Right atrium auricular region (tissue), 2 donors: ENCODE data around the gene GSTM2. TPM values are rescaled to one million over a fixed set of nuclear protein-coding genes. Genes with fewer than 3 reads are reported as not detected.

Experiments
- DNase-seq: peaks from one replicate; pipeline ENCODE4 v3.0.0-alpha.2; 2019; ENCODE audit warnings: low spot score
- H3K27ac ChIP-seq, 2 donors: fragments of 200-600 bp; sonication (generic); 1 replicate in 1 of 2; 2 replicates in 1 of 2; pipeline ENCODE4 v1.5.1; 2016 to 2019
- H3K27me3 ChIP-seq, 2 donors: fragments of 200-600 bp; sonication (generic); one replicate each; pipeline versions ENCODE4 v1.5.1 to v1.6.0; 2017 to 2019
- H3K36me3 ChIP-seq: fragments of 200-600 bp; sonication (generic); one replicate; pipeline ENCODE4 v1.5.1; 2016
- H3K4me1 ChIP-seq, 2 donors: fragments of 200-600 bp; sonication (generic); one replicate each; pipeline versions ENCODE4 v1.5.1 to v1.6.0; 2017 to 2019
- H3K4me3 ChIP-seq, 2 donors: fragments of 200-600 bp; sonication (generic); 1 replicate in 1 of 2; 2 replicates in 1 of 2; pipeline ENCODE4 v1.5.1; 2017 to 2019; ENCODE audit warnings: mild to moderate bottlenecking in 1 of 2, moderate library complexity in 1 of 2
- H3K9me3 ChIP-seq, 2 donors: fragments of 200-600 bp; sonication (generic); one replicate each; pipeline ENCODE4 v1.5.1; 2019
- total RNA-seq, 2 donors: library from RNA; depleted of rRNA; stranded (reverse); fragments of >200 nt; gene quantifications; one replicate each; pipeline ENCODE4 v1.1.0, GENCODE V29; 2016
- TF ChIP-seq, protein P1 (sequence below), 2 donors: fragments of 200-600 bp; sonication (generic); IDR thresholded peaks; one replicate each; pipeline ENCODE4 v1.5.1; 2019; ENCODE audit warnings: antibody characterized with exemption in 2 of 2

The GSTM2 gene
- total RNA-seq, 2 donors from 2014 or later, result 31.7 to 53.8 TPM

DNA sequence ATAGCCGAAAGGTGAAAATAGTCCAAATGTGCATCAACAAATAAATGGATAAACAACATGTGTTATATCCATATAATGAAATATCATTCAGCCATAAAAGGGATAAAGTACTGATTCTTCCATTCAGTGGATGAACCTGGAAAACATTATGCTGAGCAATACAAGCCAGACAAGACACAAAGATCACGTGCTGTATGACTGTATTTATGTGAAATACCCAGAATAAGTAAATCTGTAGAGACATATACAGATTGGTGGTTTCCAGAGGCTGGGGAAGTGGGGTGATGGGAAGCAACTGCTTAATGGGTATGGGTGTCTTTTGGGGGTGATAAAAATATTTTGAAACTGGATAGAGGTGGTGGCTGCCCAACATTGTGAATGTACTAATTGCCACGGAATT is 25.2 kb upstream of the GSTM2 start:
- DNase-seq, result peak; percentile 38

GRCh38 chr1:109643385-109644230 is 24.2 kb upstream of the GSTM2 start:
- DNase-seq, result peak; percentile 82
- no peak overlapping the region for H3K4me3 ChIP-seq
- H3K9me3 ChIP-seq, result no peaks in the 10 kb centered on the region
- peaks cover 0 to 8% of the 10 kb centered on the region in 2 donors for H3K4me1 ChIP-seq
- no peaks in the 10 kb centered on the region for H3K27me3 ChIP-seq
- TF ChIP-seq, protein P1, sequence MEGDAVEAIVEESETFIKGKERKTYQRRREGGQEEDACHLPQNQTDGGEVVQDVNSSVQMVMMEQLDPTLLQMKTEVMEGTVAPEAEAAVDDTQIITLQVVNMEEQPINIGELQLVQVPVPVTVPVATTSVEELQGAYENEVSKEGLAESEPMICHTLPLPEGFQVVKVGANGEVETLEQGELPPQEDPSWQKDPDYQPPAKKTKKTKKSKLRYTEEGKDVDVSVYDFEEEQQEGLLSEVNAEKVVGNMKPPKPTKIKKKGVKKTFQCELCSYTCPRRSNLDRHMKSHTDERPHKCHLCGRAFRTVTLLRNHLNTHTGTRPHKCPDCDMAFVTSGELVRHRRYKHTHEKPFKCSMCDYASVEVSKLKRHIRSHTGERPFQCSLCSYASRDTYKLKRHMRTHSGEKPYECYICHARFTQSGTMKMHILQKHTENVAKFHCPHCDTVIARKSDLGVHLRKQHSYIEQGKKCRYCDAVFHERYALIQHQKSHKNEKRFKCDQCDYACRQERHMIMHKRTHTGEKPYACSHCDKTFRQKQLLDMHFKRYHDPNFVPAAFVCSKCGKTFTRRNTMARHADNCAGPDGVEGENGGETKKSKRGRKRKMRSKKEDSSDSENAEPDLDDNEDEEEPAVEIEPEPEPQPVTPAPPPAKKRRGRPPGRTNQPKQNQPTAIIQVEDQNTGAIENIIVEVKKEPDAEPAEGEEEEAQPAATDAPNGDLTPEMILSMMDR (IDR thresholded peaks at IDR 0.05), result peak; percentile 86 to 92
- H3K27ac ChIP-seq, result no peak overlapping the region
- H3K36me3 ChIP-seq, result no peaks in the 10 kb centered on the region

More for the DNA sequence above, 25.2 kb upstream of the GSTM2 start:
- TF ChIP-seq, protein P1 (IDR thresholded peaks at IDR 0.05), result no peak
- Histone ChIP-seq H3K27ac (no peak overlapping the region), H3K27me3 (no peaks in the 10 kb centered on the region), H3K36me3 (no peaks in the 10 kb centered on the region), H3K9me3 (no peaks in the 10 kb centered on the region), H3K4me3 (no peak overlapping the region), H3K4me1 (peaks cover 0 to 8% of the 10 kb centered on the region in 2 donors)

- TF ChIP-seq, protein P1 (IDR thresholded peaks at IDR 0.05), result no peak
These were observed 23.2 kb upstream of the GSTM2 start for GRCh38 chr1:109644670-109645069.

DNA sequence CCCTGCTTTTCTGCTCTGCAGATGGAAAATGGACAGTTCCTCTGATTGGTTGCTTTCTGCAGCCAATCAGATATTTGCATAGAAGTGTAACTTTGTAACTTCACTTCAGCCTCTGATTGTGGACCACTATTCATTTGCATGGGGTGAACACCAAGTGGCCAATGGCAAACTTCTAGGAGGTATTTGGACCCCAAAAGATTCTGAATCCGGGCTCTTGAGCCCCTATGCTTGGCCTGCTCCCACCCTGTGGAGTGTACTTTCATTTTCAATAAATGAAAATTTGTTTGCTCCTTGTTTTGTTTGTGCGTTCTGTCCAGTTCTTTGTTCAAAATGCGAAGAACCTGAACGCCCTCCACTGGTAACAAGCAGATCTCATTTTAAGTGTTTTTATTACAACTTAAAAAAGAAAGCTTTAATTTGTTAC is 18.4 kb upstream of the GSTM2 start:
- Histone ChIP-seq H3K4me1 (peaks cover 0 to 2% of the 10 kb centered on the region in 2 donors), H3K36me3 (no peaks in the 10 kb centered on the region), H3K9me3 (no peaks in the 10 kb centered on the region), H3K27me3 (no peaks in the 10 kb centered on the region), H3K4me3 (peak overlapping the region in 1 of 2 donors; percentile 14), H3K27ac (no peak overlapping the region)
- peak; percentile 26 for DNase-seq
- TF ChIP-seq, protein P1 (IDR thresholded peaks at IDR 0.05), result peak in 1 of 2 donors; percentile 39

More at GRCh38 chr1:109644670-109645069, 23.2 kb upstream of the GSTM2 start:
- Histone ChIP-seq H3K4me1 (peaks cover 0 to 8% of the 10 kb centered on the region in 2 donors), H3K4me3 (no peak overlapping the region), H3K9me3 (no peaks in the 10 kb centered on the region), H3K27ac (no peak overlapping the region), H3K27me3 (no peaks in the 10 kb centered on the region), H3K36me3 (no peaks in the 10 kb centered on the region)
- no peak for DNase-seq

DNA sequence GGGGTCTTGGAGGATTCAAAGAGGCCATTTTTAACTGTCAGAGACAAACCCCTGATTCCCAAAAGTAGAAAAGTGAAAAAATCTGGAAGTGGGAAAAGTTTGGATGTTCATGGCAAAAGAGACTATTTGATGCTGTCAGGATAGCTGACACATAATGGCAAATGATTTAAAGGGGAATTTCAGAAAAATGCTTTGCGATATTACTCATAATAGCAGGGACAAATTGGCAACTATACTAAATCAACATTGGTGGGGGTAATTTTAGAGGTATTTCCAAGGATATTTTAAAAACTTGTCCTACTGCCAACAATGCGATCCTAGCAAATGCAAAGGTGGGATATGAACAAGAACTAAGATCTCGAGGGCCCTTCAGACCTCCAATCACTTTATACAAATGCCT is 17.2 kb upstream of the GSTM2 start:
- H3K9me3 ChIP-seq, result no peaks in the 10 kb centered on the region
- no peaks in the 10 kb centered on the region for H3K27me3 ChIP-seq
- H3K27ac ChIP-seq, result no peak overlapping the region
- TF ChIP-seq, protein P1 (IDR thresholded peaks at IDR 0.05), result no peak
- no peaks in the 10 kb centered on the region for H3K36me3 ChIP-seq
- no peak overlapping the region for H3K4me3 ChIP-seq
- H3K4me1 ChIP-seq, result peaks cover 0 to 13% of the 10 kb centered on the region in 2 donors
- DNase-seq, result no peak
